GM18868 (cell line): ENCODE measurements around the gene SLC4A9.

ENCODE experiments used
- ATAC-seq: cut with Tn5 transposase; IDR thresholded peaks from one replicate; pipeline ENCODE4 v1.9.1; 2021; ENCODE audit warnings: mild to moderate bottlenecking, moderate library complexity; ENCODE audit not compliant: unreplicated experiment

Gene SLC4A9

GRCh38 chr5:140360681-140361479 is 886 bp downstream of the SLC4A9 start:
- no peak for ATAC-seq

GRCh38 chr5:140361901-140362300 is 1.9 kb downstream of the SLC4A9 start:
- ATAC-seq: no peak

- no peak for ATAC-seq
Measured at GRCh38 chr5:140362311-140362710, 2.3 kb downstream of the SLC4A9 start.

- ATAC-seq: peak; percentile 94
Measured at GRCh38 chr5:140362875-140363630, 3.1 kb downstream of the SLC4A9 start.

- no peak for ATAC-seq
Measured at GRCh38 chr5:140363631-140364471, 3.9 kb downstream of the SLC4A9 start.

GRCh38 chr5:140364472-140364765 is 4.4 kb downstream of the SLC4A9 start:
- ATAC-seq: no peak

- ATAC-seq: no peak
Measured at GRCh38 chr5:140365282-140365681, 5.3 kb downstream of the SLC4A9 start.

- no peak for ATAC-seq
Measured at GRCh38 chr5:140365941-140366340, 5.9 kb downstream of the SLC4A9 start.

- ATAC-seq: no peak
Measured at GRCh38 chr5:140366589-140367255, 6.7 kb downstream of the SLC4A9 start.

GRCh38 chr5:140367256-140368013 is 7.4 kb downstream of the SLC4A9 start:
- no peak for ATAC-seq

- ATAC-seq: no peak
Measured at GRCh38 chr5:140371356-140372151, 11.6 kb downstream of the SLC4A9 start.

GRCh38 chr5:140372971-140373487 is 13.0 kb downstream of the SLC4A9 start:
- peak; percentile 61 for ATAC-seq

- ATAC-seq: no peak
Measured at GRCh38 chr5:140381351-140381750, 21.4 kb downstream of the SLC4A9 start.

- no peak for ATAC-seq
Measured at GRCh38 chr5:140381972-140382371, 22.0 kb downstream of the SLC4A9 start.

GRCh38 chr5:140382866-140383265 is 22.9 kb downstream of the SLC4A9 start:
- no peak for ATAC-seq

GRCh38 chr5:140383300-140383699 is 23.3 kb downstream of the SLC4A9 start:
- no peak for ATAC-seq

- ATAC-seq: no peak
Measured at GRCh38 chr5:140388052-140388451, 28.1 kb downstream of the SLC4A9 start.

- ATAC-seq: no peak
Measured at GRCh38 chr5:140391312-140391711, 31.3 kb downstream of the SLC4A9 start.

GRCh38 chr5:140391732-140392131 is 31.7 kb downstream of the SLC4A9 start:
- ATAC-seq: no peak
